Fibroblast of peridontal ligament (primary cell): ENCODE results near the gene CACUL1.

Experiments
- DNase-seq: peaks from one replicate; pipeline ENCODE4 v3.0.0-alpha.2; 2010; ENCODE audit errors: extremely low read depth

CACUL1 gene

DNA sequence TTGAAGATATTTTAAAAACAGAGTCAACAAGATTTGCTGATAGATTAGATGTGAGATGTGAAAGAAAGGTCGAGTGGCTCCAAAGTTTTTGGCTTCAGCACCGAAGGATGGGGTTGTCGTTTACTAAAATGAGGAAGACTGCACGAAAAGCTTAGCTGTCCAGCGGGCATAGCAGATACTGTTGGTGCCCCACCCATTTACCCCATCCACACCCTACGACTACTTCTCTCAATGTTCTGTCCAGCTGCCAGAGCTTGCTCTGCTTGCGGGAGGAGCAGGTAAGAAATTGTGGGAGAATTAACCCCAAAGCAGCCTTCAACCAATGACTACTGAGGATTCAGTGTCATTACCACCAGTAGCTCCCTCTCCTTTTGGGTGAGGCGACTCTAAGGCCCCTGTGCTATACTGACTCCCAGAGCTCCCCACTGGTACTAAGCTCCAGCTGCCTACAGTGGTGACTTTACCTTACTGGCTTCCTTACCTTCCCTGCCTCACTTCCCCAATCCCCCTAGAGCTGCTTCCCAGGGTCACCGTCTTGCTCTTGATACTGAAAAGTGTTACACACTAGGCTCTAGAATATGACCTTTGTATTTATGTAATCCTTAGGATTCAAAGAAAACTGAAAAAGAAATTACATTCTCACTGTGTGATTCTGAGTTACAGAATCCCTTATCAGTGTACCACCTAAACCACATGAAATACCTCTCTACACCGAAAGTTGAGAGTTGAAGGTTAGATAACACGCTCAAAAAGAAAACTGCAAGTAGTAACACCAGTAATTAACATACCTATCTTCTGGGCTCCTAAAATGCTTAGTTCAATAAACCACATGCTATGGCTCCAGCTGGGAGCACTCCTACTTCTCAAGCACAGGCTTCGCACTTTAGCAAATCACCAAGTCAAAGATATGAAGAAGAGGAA, 22.3 kb downstream of the CACUL1 start:
- DNase-seq: no peak

DNA sequence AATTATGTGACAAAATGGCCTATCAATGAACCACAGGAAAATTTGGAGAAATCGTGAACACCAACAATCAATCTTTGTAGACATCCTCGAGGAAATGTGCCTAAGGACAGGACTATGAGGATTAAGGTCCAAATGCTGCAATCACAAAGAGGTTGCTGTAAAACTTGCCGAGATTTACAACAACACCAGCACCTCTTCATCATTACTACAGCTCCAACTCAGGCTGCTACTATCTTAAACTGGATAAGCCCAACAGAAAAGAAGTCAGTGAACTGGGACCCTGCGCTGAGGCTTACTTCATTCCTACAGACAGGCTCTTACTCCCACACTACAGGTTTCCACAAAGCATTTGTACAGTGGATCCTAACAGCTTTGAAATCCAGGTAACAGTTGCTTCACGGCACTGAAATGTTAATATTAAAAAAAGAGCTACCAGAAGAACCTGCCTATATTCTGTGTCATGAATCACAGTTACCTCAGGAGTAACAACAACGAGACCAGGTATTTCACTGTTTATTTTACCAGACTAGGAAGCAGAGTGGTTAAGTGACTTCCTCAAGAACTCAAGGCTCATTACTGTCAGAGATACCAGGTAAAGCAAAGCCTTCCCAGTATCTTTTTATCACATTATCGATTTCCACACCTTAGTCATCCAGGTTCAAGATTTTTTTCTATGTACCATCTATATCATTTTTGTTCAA, 23.9 kb downstream of the CACUL1 start:
- DNase-seq: no peak

DNA sequence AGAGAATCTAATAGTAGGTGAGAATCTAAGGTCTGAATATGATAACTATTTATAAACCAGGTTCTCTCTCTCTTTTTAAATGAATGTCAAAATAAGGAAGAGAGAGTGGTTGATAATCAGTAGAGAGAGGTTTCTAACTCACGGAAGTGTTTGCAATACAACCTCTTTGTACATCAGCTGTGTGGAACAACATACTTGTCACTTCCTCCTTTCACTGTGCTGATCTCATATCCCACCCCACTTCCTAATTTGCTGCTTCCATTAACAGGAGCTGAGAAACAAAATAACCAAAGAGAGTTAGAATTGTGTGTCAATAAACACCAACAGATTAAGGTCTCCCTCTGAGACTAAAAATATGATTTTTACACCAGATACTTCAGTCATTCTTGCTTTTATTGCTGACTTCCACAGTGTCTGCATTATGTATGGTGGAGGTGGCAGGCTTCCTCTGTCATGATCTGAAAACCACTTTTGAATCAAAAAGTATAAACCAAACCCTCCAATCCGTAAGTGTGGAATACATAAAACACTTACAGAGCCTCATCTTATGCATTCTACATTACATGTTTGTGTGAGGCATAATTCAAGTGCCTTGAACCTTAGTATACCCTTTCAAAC, 25.0 kb downstream of the CACUL1 start:
- DNase-seq: no peak

DNA sequence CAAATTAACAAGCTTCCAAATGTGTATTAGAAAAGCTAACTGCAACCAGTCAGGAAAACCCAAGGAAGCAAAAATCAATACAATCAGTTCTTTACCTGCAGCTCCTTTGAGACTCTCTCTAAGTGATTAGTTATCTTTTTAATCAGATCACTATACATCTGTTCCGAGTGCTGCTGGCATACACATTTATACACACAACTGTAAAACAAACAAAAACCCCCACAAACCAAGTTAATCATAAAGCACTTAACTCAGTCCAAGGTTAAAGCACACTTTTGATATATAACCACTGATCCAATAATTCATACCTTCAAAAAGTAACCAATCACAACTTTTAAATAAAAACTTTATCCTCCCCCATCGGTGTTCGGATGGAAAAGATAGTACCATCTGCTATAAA, 25.6 kb downstream of the CACUL1 start:
- DNase-seq: no peak

DNA sequence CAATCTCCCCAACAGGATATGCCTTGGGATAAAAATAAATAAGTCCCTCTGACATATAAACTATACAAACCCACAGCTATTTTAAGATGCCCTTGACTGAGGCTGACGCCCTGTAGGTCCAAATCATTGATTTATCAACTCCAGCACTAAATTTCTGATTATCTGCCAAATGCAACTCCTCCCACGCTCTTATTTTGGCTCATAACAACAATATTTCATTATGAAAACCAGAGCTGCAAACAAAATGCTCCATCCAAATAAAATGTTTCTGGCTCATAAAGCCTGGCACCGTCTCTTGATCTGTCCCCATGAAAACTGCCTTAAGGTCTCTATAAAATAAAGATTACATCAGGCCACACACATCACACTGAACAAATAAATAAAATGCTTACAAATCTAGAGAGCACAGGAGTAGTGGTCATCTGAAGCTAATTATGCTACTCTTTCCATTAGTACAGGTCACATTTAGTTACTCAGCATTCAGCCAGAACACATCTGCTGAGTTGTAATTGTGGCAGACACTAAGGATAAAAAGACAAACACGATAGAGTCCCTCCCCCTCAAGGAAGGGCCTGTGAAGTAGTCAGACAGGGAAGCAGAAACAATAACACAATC, 28.8 kb downstream of the CACUL1 start:
- peak; percentile 42 for DNase-seq

DNA sequence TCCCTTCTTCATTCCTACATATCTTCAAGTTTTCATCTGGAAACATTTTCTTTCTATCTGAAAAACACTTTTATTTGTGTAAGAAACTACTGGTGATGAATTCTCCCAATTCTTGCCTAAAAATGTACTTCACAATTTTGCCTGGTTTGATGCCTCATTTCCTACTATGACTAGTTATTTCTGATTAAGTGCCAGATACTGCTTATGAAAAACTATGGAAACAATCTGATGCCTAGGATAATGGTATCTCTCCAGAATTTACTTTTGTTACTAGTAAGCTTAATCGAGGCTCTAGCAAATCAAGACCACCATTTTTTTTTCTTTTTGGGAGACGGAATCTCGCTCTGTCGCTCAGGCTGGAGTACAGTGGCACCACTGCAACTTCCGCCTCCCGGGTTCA, 31.3 kb downstream of the CACUL1 start:
- DNase-seq: peak; percentile 68

DNA sequence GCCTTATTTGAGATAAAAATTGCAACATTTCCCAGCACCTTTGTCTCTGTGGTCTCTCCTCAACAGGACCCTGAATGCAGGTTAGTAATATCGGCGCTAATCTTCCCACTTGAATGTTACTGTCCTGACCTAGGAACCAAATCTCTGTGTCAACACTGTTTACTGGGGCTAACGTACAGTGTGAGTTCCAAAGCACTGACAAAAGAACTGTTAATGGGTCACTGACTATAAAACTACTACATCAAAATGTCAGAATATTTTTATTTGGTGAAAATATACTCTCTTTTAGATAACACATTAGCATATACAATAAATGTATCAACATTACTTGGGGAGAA, 33.3 kb downstream of the CACUL1 start:
- no peak for DNase-seq

DNA sequence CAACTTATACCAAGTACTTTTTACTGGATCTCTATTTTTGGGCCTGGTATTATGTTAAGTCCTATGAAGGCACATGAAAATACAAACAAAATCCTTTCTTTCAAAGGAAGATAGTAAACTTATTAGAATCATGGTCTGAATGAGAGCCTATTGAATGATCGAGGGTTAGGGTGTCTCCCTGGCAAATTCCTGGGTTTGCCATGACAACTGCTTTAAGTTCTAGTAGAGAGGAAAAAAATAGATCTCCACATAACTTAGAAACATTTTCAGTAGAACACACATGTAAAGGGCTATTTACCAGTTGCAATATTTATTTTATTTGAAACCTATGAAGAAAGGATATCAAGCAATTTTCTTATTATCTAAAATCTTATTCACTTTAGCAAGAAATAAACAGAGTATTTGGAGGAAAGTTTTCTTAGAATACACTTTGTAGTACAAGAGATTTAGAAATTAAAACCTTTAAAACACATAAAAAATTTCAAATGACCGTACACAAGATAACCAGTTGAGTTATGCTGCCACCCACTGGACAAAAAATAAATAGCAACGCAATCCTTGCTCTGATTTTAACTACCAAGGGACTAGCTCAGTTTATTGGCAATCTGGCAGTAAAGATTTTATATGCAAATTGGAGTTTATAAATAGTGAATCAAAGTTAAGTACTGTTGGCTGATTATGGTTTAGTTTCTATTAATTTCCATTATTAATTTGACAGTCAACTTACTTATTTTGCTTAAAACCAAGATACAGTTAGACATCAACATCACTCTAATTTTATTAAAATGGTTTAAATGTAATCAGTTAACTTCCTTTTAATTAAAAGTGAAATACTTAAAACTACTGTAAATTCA, 33.9 kb downstream of the CACUL1 start:
- DNase-seq: peak; percentile 86

DNA sequence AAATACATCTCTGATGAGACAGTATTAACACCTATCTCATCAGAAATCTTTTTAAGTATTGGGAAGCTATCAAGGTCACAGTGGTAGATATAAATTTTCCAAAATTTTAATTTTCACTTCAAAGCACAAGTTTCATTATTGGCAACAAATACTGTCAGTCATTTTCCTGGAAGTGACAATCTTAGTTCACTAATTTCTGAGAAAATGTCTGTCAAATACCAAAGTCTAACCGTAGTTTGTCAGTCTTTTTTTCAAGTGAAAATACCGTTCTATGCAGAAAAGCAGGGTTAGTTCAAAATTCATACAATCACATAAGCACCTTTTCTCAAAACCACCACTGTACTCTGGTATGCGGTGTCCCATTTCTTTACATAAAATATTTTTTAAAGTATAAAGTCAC, 40.4 kb downstream of the CACUL1 start:
- DNase-seq: no peak

DNA sequence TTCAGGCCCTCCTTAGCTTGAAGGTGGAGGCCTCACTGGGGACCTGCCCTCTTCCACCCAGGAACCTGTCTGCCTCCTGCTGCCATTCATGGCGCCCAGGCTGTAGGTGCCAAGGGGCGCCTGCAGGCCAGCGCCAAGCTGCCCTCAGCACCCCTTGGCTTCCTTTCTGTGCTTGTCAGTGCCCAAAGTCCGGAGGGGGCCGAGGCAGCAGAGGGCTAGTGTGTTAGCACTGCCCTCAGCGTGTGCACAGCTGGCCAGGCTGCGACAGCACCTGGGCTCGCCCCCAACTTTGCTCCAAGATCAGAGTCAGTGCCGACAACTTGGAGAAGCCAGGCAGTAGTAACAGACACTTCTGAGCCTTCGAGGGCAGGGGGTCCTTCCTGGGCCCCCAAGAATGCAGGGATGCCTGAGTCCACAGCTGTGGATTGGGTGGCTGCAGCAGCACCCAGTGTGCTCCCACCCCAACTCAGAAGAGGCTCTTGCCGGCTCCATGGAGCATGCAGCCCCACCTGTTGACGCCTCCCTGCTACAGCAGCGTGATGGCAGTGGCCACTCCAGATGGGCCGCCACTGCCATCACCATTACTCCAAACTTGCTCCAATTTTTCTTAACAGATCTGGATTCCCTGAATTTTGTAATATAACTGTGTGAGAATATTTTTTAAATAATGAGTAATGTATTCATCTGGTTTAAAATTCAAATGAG, 41.7 kb downstream of the CACUL1 start:
- DNase-seq: no peak

DNA sequence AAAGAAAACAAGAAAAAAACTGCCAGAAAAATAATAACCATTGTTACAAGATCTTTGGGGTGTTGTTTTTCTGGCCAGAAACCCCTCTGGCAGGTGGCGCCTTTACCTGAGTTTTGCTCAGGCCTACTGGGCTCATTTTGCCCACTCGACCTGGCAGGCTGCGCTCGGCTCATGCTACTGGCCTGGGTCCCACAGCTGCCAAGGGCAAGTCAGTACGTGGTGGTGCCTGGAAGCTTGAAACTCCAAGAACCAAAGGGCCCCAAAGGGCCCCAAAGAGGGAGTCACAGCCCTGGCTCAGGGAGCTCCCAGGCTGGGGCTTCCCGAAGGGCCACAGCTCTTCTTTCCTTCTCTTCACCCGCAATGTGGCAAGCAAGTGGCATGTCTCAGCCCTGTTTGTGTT, 42.7 kb downstream of the CACUL1 start:
- DNase-seq: no peak

DNA sequence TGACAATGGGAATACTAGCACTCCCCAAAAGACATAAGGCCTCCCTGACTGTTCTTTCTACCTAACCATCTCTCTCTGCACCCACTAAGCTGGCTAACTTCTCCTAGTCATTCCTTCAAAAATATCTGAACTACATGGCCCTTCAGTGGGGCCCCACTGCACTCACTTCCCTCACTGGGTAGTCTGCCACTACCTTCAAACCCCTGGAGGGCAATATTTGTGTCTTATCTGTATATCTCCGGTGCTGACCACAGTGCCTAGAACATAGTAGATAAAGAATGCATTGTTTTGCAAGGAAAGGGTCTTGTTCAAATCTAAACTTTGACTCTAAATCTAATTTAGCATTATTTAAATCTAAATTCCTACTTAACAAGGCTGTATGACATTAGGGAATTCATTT, 44.3 kb downstream of the CACUL1 start:
- no peak for DNase-seq

DNA sequence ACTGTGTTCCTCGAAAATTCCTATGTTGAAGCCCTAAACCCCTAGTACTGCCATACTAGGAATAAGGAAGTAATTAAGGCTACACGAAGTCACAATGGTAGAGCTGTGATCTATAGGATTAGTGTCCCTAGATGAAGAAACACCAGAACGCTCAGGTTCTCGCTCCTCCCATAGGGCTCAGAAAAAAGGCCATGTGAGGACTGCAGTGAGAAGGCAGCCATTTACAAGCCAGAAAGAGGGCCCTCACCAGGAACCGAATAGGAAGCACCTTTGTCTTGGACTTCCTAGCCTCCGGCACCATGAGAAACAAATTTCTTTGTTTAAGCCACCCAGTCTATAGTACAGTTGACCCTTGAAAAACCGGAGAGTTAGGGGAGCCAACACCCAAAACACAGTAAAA, 46.2 kb downstream of the CACUL1 start:
- no peak for DNase-seq

DNA sequence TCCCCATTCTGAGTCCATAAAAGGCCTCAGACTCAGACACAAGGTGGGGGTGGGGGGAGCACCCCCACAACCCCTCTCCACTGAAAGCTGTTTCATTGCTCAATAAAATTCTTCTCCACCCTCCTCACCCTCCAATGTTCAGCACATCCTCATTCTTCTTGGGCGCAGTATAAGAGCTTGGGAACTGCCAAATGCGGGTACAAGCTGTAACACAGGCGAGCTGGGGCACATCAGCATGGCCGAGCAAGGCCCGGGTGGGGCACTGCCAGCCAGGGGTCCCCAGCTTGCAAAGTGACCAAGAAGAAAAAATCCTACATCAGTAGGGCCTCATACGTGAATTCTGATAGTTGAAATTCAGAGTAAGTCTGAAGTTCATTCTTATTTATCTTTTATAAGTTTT, 50.1 kb downstream of the CACUL1 start:
- DNase-seq: no peak

DNA sequence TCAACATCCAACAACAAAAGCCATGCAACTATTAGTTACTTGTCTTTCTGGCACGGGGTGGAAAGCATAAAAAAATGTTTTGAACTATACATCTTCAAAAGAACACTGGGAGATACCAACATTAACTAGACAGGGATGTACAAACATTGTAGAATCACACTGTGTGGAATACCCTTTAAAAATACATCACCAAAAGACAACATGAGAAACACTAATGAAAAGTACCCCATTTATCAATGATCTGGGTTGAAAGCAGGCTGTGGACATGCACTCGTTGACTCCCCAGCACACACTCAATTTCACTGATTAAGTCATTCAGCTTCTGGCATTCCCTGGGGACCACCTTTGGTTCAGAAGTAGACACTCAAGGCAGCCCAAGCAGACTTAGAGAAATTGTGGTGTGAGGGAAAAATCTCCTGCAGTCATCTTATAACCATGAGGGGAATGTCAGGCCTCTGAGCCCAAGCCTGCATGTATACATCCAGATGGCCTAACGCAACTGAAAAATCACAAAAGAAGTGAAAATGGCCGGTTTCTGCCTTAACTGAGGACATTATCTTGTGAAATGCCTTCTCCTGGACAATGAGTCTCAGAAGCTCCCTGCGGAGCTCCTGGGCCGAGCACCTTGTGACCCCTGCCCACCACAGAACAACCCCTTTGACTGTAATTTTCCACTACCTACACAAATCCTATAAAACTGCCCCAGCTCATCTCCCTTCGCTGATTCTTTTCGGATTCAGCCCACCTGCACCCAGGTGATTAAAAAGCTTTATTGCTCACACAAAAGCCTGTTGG, 53.0 kb downstream of the CACUL1 start:
- DNase-seq: peak; percentile 24

DNA sequence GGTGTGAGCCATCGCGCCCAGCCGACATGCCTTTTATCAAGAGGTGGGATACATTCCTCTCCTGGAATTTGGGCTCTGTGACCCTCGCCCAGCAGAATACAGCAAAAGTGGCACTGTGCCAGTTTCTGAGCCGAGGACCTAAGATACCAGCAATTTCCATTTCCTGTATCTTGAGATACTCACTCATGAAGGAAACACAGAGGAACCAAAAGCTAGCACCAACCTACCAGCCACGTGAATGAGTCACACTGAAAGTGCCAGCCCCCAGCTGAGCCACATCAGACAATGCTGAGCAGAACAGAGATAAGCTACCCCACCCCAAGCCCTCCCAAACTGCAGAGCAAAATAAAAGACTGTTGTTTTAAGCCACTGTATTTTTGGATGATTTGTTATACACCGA, 56.3 kb downstream of the CACUL1 start:
- DNase-seq: no peak

DNA sequence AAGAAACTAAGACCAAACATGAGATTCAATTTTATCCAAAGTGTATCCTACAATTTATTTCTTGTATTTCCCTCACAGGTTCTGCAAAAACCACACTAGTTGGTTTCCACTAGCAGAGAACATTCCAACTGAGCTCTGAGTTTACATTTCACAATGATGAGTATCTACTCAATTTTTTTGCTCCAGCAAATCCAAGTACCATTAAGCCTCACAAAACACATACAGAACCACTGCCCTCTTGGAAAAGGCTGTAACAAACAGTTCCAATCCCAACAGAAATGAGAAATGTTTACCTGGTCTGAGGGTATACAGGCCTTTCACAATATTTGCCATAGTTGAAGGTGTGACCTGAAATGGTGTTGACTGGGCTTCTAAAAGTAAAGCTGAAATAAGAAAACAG, 59.9 kb downstream of the CACUL1 start:
- peak; percentile 89 for DNase-seq

DNA sequence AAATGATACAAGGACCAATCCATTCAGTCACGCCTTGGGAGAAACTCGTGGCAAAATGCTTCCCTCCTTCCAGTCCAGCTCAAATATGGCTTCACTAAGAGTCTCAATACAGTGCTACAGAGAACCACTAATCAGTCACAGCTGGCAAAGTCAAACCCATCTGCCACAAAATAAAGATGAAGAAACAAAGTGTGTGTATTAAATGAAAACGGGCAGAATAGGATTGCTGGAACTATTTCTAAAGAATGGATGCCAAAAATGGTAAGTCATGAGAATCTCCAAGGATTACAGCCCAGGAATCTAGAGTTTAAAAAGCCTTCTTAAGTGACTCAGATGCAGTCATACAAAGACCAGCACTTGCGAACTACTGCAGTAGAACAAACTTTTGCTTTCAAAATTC, 61.9 kb downstream of the CACUL1 start:
- DNase-seq: peak; percentile 99

DNA sequence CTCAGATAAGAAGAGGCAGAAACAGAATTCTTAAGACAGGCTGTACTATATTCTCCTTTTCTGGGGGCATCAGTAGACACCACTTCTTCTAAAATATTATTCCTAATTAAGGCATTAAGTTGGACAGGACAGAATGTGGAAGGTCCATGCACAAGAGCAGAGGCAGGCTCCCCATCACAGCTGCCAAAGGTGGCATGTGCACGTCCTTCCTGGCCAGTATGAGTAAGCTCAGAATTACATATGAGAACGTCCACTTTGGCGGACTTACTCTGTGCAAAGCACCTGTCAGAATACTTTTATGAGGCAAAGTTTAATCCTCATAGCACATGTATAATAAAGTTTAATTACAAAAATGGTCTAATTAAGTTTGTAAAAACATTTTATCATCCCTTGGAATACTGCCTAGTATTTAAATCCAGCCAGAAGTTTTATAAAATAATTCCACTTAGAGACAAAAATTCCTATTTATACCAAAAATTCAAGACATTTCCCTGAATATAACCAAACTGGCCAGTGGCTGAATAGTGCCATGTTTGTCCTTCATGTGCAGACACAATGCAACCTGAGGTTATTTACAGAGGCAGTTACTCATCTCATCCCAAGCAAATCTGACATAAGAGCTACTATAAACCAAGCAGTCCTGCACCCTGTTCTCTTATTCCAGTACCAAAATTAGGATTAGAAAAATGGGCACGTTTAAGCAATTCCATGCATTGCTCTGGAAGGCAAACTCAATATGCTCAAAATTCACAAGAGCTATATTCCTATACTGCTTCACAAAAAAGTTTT, 65.5 kb downstream of the CACUL1 start:
- DNase-seq: no peak
